Measurements from ENCODE around the gene HSPBAP1.
"Not testable (repeated sequence)": the region's sequence is repeated elsewhere in the genome, so short reads cannot be mapped to it uniquely, and the experiment has no call there.

HSPBAP1 gene

GRCh38 chr3:122743581-122744120 is 50.0 kb downstream of the HSPBAP1 start:
- H3K36me3 ChIP-seq (ENCODE audit: control insufficient read depth, insufficient read depth, low read length): peaks cover 23% of the 10 kb centered on the region
- no peaks in the 10 kb centered on the region for H3K9me3 ChIP-seq (ENCODE audit: control insufficient read depth, low read length)
- no peak overlapping the region for H3K4me3 ChIP-seq (ENCODE audit: insufficient read depth, low read depth, low read length, poor library complexity, severe bottlenecking)
- DNase-seq: no peak
- H3K4me1 ChIP-seq (ENCODE audit: control insufficient read depth, insufficient read depth, low read length, poor library complexity, severe bottlenecking): no peaks in the 10 kb centered on the region
- no peak overlapping the region for H3K27ac ChIP-seq (ENCODE audit: insufficient read depth, low read length, poor library complexity, severe bottlenecking)
- H3K27me3 ChIP-seq (replicated peaks; ENCODE audit: control insufficient read depth, insufficient read depth, low read length, poor library complexity, severe bottlenecking): no peaks in the 10 kb centered on the region

- DNase-seq: no peak
- H3K27ac ChIP-seq (ENCODE audit: insufficient read depth, low read length, poor library complexity, severe bottlenecking): no peak overlapping the region
- no peaks in the 10 kb centered on the region for H3K27me3 ChIP-seq (replicated peaks; ENCODE audit: control insufficient read depth, insufficient read depth, low read length, poor library complexity, severe bottlenecking)
- H3K36me3 ChIP-seq (ENCODE audit: control insufficient read depth, insufficient read depth, low read length): peaks cover 20% of the 10 kb centered on the region
- H3K4me1 ChIP-seq (ENCODE audit: control insufficient read depth, insufficient read depth, low read length, poor library complexity, severe bottlenecking): no peaks in the 10 kb centered on the region
- no peak overlapping the region for H3K4me3 ChIP-seq (ENCODE audit: insufficient read depth, low read depth, low read length, poor library complexity, severe bottlenecking)
- no peaks in the 10 kb centered on the region for H3K9me3 ChIP-seq (ENCODE audit: control insufficient read depth, low read length)
Measured at GRCh38 chr3:122742234-122742633, 51.4 kb downstream of the HSPBAP1 start.

DNA sequence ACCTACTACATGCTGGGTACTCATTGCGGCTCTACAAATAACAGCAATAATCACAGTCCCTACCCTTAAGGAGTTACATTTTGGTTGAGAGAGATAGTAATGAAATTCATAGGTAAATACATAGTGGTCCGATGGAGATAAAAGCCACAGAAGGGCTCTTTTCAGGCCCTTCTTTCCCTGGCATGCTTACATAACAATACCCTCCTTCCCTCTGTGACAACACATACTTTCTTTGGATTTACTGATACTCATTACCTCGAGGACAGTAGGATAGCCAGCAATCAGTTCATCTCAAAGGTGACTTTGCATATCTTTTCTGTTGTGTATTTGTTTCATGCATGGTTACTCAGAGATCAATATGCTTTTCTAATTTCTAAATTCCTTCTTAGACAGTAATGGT is 54.5 kb downstream of the HSPBAP1 start:
- no peak overlapping the region for H3K27ac ChIP-seq (ENCODE audit: insufficient read depth, low read length, poor library complexity, severe bottlenecking)
- no peak overlapping the region for H3K4me3 ChIP-seq (ENCODE audit: insufficient read depth, low read depth, low read length, poor library complexity, severe bottlenecking)
- no peaks in the 10 kb centered on the region for H3K4me1 ChIP-seq (ENCODE audit: control insufficient read depth, insufficient read depth, low read length, poor library complexity, severe bottlenecking)
- H3K36me3 ChIP-seq (ENCODE audit: control insufficient read depth, insufficient read depth, low read length): peaks cover 20% of the 10 kb centered on the region
- no peaks in the 10 kb centered on the region for H3K27me3 ChIP-seq (replicated peaks; ENCODE audit: control insufficient read depth, insufficient read depth, low read length, poor library complexity, severe bottlenecking)
- no peaks in the 10 kb centered on the region for H3K9me3 ChIP-seq (ENCODE audit: control insufficient read depth, low read length)
- DNase-seq: no peak

DNA sequence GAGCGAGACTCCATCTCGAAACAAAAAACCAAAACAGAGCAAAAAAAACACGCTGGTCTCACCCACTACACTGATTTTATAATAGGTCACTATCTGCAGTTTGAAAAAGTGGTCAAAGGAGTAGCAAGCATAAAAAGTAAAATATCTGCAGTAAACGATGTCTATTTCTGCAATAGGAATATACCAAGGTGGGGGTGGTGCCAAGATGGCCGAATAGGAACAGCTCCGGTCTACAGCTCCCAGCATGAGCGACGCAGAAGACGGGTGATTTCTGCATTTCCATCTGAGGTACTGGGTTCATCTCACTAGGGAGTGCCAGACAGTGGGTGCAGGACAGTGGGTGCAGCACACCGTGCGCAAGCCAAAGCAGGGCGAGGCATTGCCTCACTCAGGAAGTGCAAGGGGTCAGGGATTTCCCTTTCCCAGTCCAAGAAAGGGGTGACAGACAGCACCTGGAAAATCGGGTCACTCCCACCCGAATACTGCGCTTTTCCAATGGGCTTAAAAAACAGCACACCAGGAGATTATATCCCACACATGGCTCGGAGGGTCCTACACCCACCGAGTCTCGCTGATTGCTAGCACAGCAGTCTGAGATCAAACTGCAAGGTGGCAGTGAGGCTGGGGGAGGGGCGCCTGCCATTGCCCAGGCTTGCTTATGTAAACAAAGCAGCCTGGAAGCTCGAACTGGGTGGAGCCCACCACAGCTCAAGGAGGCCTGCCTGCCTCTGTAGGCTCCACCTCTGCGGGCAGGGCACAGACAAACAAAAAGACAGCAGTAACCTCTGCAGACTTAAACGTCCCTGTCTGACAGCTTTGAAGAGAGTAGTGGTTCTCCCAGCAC is 60.7 kb downstream of the HSPBAP1 start:
- not testable (repeated sequence) for H3K4me3 ChIP-seq (ENCODE audit: insufficient read depth, low read depth, low read length, poor library complexity, severe bottlenecking); H3K36me3 ChIP-seq (ENCODE audit: control insufficient read depth, insufficient read depth, low read length); H3K27ac ChIP-seq (ENCODE audit: insufficient read depth, low read length, poor library complexity, severe bottlenecking); H3K27me3 ChIP-seq (replicated peaks; ENCODE audit: control insufficient read depth, insufficient read depth, low read length, poor library complexity, severe bottlenecking); DNase-seq; H3K9me3 ChIP-seq (ENCODE audit: control insufficient read depth, low read length); H3K4me1 ChIP-seq (ENCODE audit: control insufficient read depth, insufficient read depth, low read length, poor library complexity, severe bottlenecking)

DNA sequence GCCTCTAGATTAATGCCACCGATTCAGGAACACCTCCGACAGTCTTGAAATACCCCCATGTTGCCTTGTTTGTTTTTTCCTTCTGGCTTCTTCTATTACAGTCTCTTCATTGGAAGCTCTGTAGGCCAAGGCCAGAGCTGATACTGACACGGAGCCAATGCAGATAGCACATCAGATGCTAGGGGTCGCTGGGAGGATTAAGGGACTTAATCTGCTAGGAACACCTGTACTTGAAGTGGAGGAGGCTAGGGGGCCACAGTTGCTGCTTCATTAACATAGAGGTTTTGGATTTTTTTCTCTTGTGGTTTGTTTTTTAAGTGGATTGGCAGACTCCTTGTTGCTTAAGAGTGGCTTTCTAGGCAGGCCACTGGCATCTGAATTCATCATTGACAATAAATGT is 63.4 kb downstream of the HSPBAP1 start:
- no peak for DNase-seq
- Histone ChIP-seq H3K27ac (ENCODE audit: insufficient read depth, low read length, poor library complexity, severe bottlenecking) (no peak overlapping the region), H3K27me3 (replicated peaks; ENCODE audit: control insufficient read depth, insufficient read depth, low read length, poor library complexity, severe bottlenecking) (no peaks in the 10 kb centered on the region), H3K36me3 (ENCODE audit: control insufficient read depth, insufficient read depth, low read length) (peaks cover 6% of the 10 kb centered on the region), H3K4me1 (ENCODE audit: control insufficient read depth, insufficient read depth, low read length, poor library complexity, severe bottlenecking) (no peaks in the 10 kb centered on the region), H3K9me3 (ENCODE audit: control insufficient read depth, low read length) (no peaks in the 10 kb centered on the region), H3K4me3 (ENCODE audit: insufficient read depth, low read depth, low read length, poor library complexity, severe bottlenecking) (no peak overlapping the region)

- no peak for DNase-seq
- peaks cover 6% of the 10 kb centered on the region for H3K36me3 ChIP-seq (ENCODE audit: control insufficient read depth, insufficient read depth, low read length)
- H3K4me1 ChIP-seq (ENCODE audit: control insufficient read depth, insufficient read depth, low read length, poor library complexity, severe bottlenecking): no peaks in the 10 kb centered on the region
- H3K9me3 ChIP-seq (ENCODE audit: control insufficient read depth, low read length): no peaks in the 10 kb centered on the region
- H3K4me3 ChIP-seq (ENCODE audit: insufficient read depth, low read depth, low read length, poor library complexity, severe bottlenecking): no peak overlapping the region
- H3K27me3 ChIP-seq (replicated peaks; ENCODE audit: control insufficient read depth, insufficient read depth, low read length, poor library complexity, severe bottlenecking): no peaks in the 10 kb centered on the region
- no peak overlapping the region for H3K27ac ChIP-seq (ENCODE audit: insufficient read depth, low read length, poor library complexity, severe bottlenecking)
Measured at GRCh38 chr3:122728756-122729514, 64.7 kb downstream of the HSPBAP1 start.

- H3K4me1 ChIP-seq (ENCODE audit: control insufficient read depth, insufficient read depth, low read length, poor library complexity, severe bottlenecking): no peaks in the 10 kb centered on the region
Measured at GRCh38 chr3:122728186-122728585, 65.4 kb downstream of the HSPBAP1 start.

DNA sequence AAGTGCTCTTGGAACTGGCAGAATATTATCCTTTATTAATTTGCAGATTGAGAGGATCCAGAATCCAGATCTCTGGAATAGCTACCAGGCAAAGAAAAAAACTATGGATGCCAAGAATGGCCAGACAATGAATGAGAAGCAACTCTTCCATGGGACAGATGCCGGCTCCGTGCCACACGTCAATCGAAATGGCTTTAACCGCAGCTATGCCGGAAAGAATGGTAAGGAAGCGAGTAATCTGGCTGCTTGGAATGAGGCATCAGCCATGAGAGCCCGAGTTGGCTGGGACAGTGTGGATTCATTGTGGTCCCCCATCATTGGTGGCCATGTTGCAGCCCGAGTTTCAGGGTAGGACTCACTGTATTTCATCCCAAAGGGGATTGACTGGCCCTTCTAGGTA is 65.9 kb downstream of the HSPBAP1 start:
- no peak overlapping the region for H3K4me3 ChIP-seq (ENCODE audit: insufficient read depth, low read depth, low read length, poor library complexity, severe bottlenecking)
- no peaks in the 10 kb centered on the region for H3K4me1 ChIP-seq (ENCODE audit: control insufficient read depth, insufficient read depth, low read length, poor library complexity, severe bottlenecking)
- no peak overlapping the region for H3K27ac ChIP-seq (ENCODE audit: insufficient read depth, low read length, poor library complexity, severe bottlenecking)
- DNase-seq: no peak
- no peaks in the 10 kb centered on the region for H3K9me3 ChIP-seq (ENCODE audit: control insufficient read depth, low read length)
- H3K36me3 ChIP-seq (ENCODE audit: control insufficient read depth, insufficient read depth, low read length): peaks cover 6% of the 10 kb centered on the region
- no peaks in the 10 kb centered on the region for H3K27me3 ChIP-seq (replicated peaks; ENCODE audit: control insufficient read depth, insufficient read depth, low read length, poor library complexity, severe bottlenecking)

More at GRCh38 chr3:122728186-122728585, 65.4 kb downstream of the HSPBAP1 start:
- Histone ChIP-seq H3K27me3 (replicated peaks; ENCODE audit: control insufficient read depth, insufficient read depth, low read length, poor library complexity, severe bottlenecking) (no peaks in the 10 kb centered on the region), H3K9me3 (ENCODE audit: control insufficient read depth, low read length) (no peaks in the 10 kb centered on the region), H3K36me3 (ENCODE audit: control insufficient read depth, insufficient read depth, low read length) (peaks cover 6% of the 10 kb centered on the region), H3K4me3 (ENCODE audit: insufficient read depth, low read depth, low read length, poor library complexity, severe bottlenecking) (no peak overlapping the region), H3K27ac (ENCODE audit: insufficient read depth, low read length, poor library complexity, severe bottlenecking) (no peak overlapping the region)
- DNase-seq: no peak

- peaks cover 11% of the 10 kb centered on the region for H3K36me3 ChIP-seq (ENCODE audit: control insufficient read depth, insufficient read depth, low read length)
- DNase-seq: no peak
- no peak overlapping the region for H3K27ac ChIP-seq (ENCODE audit: insufficient read depth, low read length, poor library complexity, severe bottlenecking)
- no peak overlapping the region for H3K4me3 ChIP-seq (ENCODE audit: insufficient read depth, low read depth, low read length, poor library complexity, severe bottlenecking)
- H3K9me3 ChIP-seq (ENCODE audit: control insufficient read depth, low read length): no peaks in the 10 kb centered on the region
- H3K4me1 ChIP-seq (ENCODE audit: control insufficient read depth, insufficient read depth, low read length, poor library complexity, severe bottlenecking): no peaks in the 10 kb centered on the region
- H3K27me3 ChIP-seq (replicated peaks; ENCODE audit: control insufficient read depth, insufficient read depth, low read length, poor library complexity, severe bottlenecking): no peaks in the 10 kb centered on the region
Measured at GRCh38 chr3:122727294-122727693, 66.3 kb downstream of the HSPBAP1 start.

DNA sequence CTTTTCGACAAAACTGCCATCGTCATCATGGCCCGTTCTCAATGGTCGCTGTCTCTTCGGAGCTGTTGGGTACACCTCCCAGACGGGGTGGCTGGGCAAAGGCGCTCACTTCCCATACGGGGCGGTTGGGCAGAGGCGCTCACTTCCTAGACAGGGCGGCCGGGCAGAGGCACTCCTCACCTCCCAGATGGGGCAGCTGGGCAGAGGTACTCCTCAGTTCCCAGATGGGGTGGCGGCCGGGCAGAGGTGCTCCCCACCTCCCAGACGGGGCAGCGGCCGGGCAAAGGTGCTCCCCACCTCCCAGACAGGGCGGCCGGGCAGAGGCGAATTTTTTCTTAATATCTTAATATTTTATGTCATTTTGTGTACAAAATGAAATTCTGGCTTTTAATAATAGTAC is 68.5 kb downstream of the HSPBAP1 start:
- no peak overlapping the region for H3K4me3 ChIP-seq (ENCODE audit: insufficient read depth, low read depth, low read length, poor library complexity, severe bottlenecking)
- H3K4me1 ChIP-seq (ENCODE audit: control insufficient read depth, insufficient read depth, low read length, poor library complexity, severe bottlenecking): no peaks in the 10 kb centered on the region
- peaks cover 23% of the 10 kb centered on the region for H3K36me3 ChIP-seq (ENCODE audit: control insufficient read depth, insufficient read depth, low read length)
- no peak for DNase-seq
- H3K27ac ChIP-seq (ENCODE audit: insufficient read depth, low read length, poor library complexity, severe bottlenecking): no peak overlapping the region
- H3K27me3 ChIP-seq (replicated peaks; ENCODE audit: control insufficient read depth, insufficient read depth, low read length, poor library complexity, severe bottlenecking): no peaks in the 10 kb centered on the region
- H3K9me3 ChIP-seq (ENCODE audit: control insufficient read depth, low read length): no peaks in the 10 kb centered on the region
